Heart left ventricle (tissue), 16 donors: Measurements from ENCODE around the gene TPH2. TPM values are rescaled to one million over a fixed set of nuclear protein-coding genes. Genes with fewer than 3 reads are reported as not detected.

Source experiments
- ATAC-seq, 4 donors: fragments of 200-7000 bp; cut with Tn5 transposase; one replicate each; pipeline ENCODE4 v1.9.1; 2020 to 2022; ENCODE audit warnings: moderate library complexity in 4 of 4, mild to moderate bottlenecking in 3 of 4, moderate number of reproducible peaks in 1 of 4
- DNase-seq, 5 donors: peaks; one replicate each; pipeline ENCODE4 v3.0.0-alpha.2; 2020
- H3K27ac ChIP-seq, 12 donors: fragments of 200-600 bp; sonication (generic) in 4 of 12; one replicate each; pipeline versions ENCODE4 v1.5.0 to v1.8.0; 2016 to 2022; ENCODE audit warnings: mild to moderate bottlenecking in 2 of 12
- H3K27me3 ChIP-seq, 9 donors: fragments of 200-600 bp; sonication (generic) in 2 of 9; one replicate each; pipeline versions ENCODE4 v1.5.1 to v1.8.0; 2016 to 2022; ENCODE audit warnings: mild to moderate bottlenecking in 3 of 9
- H3K36me3 ChIP-seq, 9 donors: fragments of 200-600 bp; sonication (generic) in 2 of 9; one replicate each; pipeline versions ENCODE4 v1.5.0 to v1.8.0; 2018 to 2022; ENCODE audit warnings: mild to moderate bottlenecking in 2 of 9
- H3K4me1 ChIP-seq, 12 donors: fragments of 200-600 bp; sonication (generic) in 4 of 12; one replicate each; pipeline versions ENCODE4 v1.5.0 to v1.8.0; 2016 to 2022; ENCODE audit warnings: mild to moderate bottlenecking in 3 of 12
- H3K4me3 ChIP-seq, 12 donors: fragments of 200-600 bp; sonication (generic) in 4 of 12; one replicate each; pipeline versions ENCODE4 v1.5.0 to v1.8.0; 2017 to 2022; ENCODE audit warnings: mild to moderate bottlenecking in 9 of 12, moderate library complexity in 4 of 12
- H3K9me3 ChIP-seq, 12 donors: fragments of 200-600 bp; sonication (generic) in 4 of 12; one replicate each; pipeline versions ENCODE4 v1.5.0 to v1.8.0; 2016 to 2022; ENCODE audit warnings: mild to moderate bottlenecking in 1 of 12
- POLR2A ChIP-seq, 2 donors: fragments of 450-650 bp; IDR thresholded peaks; one replicate each; pipeline ENCODE4 v1.6.1; 2017; ENCODE audit warnings: antibody characterized with exemption in 2 of 2, mild to moderate bottlenecking in 2 of 2, moderate library complexity in 2 of 2
- WGBS, 4 donors: extraction: QIAGEN DNeasy Blood & Tissue Kit in 2 of 4; methylation state at CpG; one replicate each; pipeline versions ENCODE4 v1.1.5 to v1.1.7; 2013 to 2018; 5-methylcytosine and 5-hydroxymethylcytosine counted together
- intact Hi-C, 10 donors: fragments of 100-400 bp; cut with DNase I; formaldehyde crosslinking; loops; one replicate each; pipeline versions ENCODE4 v1.11.1 to v1.14.2; 2022
- polyA plus RNA-seq, 2 donors: library from polyadenylated mRNA; stranded (reverse); fragments of 200-250 nt; gene quantifications; one replicate each; pipeline ENCODE4 v1.2.3, GENCODE V29; 2013
- total RNA-seq, 9 donors: library from RNA; depleted of rRNA in 2 of 9; stranded (reverse); fragments of >200 nt in 2 of 9; fragmentation: NEBNext Ultra II Directional in 3 of 9; extraction: Animal tissue kit (Norgen Biotek cat#: 25700) in 3 of 9; gene quantifications; one replicate each; pipeline versions ENCODE4 v1.1.0 to v1.2.4, GENCODE V29; 2016 to 2023
- TF ChIP-seq, protein P1 (sequence below), 12 donors: fragments of 200-600 bp; sonication (generic) in 4 of 12; IDR thresholded peaks; one replicate each; pipeline versions ENCODE4 v1.5.0 to v1.8.0; 2018 to 2022; ENCODE audit warnings: antibody characterized with exemption in 12 of 12, mild to moderate bottlenecking in 5 of 12
- donor health status: ischemic (EF 13 %, LVEDD 7.1; RV severe dilation, severe dysfunction).
- donor health status: healthy with polysubstance abuse.
- donor health status: DM: no; HTN: yes; CAD: no.
- donor health status: DM: no; HTN: no; CAD: no.
- donor health status: ischemic (EF 25% LVEDD 6.9; RV normal size, moderate dysfunction).
- donor health status: ischemic (EF 25% LVEDD 5.7; RV mildly dilated, moderate dysfunction).
- donor health status: healthy.
- donor health status: DM: yes; HTN: yes; CAD: no.
- donor health status: ischemic (EF 35%, LVEDD 5.7; RV mildly dilated, moderate dysfunction).
- donor health status: nonischemic (EF 11% LVEDD 7.7; RV severe dilation, severe dysfunction).
- donor health status: DM: yes; HTN: yes; CAD: no.
- donor health status: PGD.
- donor health status: ischemic (EF 29% LVEDD 5.4; RV normal size, mild dysfunction).
- donor health status: nonischemic (EF 23%, LVEDD 6.1; RV moderate dilation, normal function).

The TPH2 gene
- total and polyA plus RNA-seq, 11 donors = 0.17 TPM; not detected in 10

GRCh38 chr12:72024613-72025012 lies 86.0 kb downstream of the TPH2 start:
- intact Hi-C loops = no loop called here
- 56 to 76% (median 61%) methylated on average over 5 of the region's 5 CpGs for WGBS, 4 donors
- H3K4me1 ChIP-seq = no peaks in the 10 kb centered on the region
- H3K27me3 ChIP-seq = peaks cover 0 to 12% (median 0%) of the 10 kb centered on the region in 9 donors
- no peak for ATAC-seq
- no peaks in the 10 kb centered on the region for H3K36me3 ChIP-seq
- no peak for TF ChIP-seq POLR2A (IDR thresholded peaks at IDR 0.05)
- TF ChIP-seq, protein P1, sequence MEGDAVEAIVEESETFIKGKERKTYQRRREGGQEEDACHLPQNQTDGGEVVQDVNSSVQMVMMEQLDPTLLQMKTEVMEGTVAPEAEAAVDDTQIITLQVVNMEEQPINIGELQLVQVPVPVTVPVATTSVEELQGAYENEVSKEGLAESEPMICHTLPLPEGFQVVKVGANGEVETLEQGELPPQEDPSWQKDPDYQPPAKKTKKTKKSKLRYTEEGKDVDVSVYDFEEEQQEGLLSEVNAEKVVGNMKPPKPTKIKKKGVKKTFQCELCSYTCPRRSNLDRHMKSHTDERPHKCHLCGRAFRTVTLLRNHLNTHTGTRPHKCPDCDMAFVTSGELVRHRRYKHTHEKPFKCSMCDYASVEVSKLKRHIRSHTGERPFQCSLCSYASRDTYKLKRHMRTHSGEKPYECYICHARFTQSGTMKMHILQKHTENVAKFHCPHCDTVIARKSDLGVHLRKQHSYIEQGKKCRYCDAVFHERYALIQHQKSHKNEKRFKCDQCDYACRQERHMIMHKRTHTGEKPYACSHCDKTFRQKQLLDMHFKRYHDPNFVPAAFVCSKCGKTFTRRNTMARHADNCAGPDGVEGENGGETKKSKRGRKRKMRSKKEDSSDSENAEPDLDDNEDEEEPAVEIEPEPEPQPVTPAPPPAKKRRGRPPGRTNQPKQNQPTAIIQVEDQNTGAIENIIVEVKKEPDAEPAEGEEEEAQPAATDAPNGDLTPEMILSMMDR (IDR thresholded peaks at IDR 0.05) = no peak
- no peak for DNase-seq
- no peak overlapping the region for H3K27ac ChIP-seq
- H3K9me3 ChIP-seq = no peaks in the 10 kb centered on the region
- H3K4me3 ChIP-seq = no peak overlapping the region

- no peaks in the 10 kb centered on the region for H3K36me3 ChIP-seq
- DNase-seq = no peak
- H3K27ac ChIP-seq = no peak overlapping the region
- 42 to 45% (median 44%) methylated on average over 1 of the region's 1 CpG for WGBS, 4 donors
- no peaks in the 10 kb centered on the region for H3K9me3 ChIP-seq
- peaks cover 0 to 5% (median 0%) of the 10 kb centered on the region in 9 donors for H3K27me3 ChIP-seq
- intact Hi-C loops = no loop called here
- no peak for ATAC-seq
- TF ChIP-seq, protein P1 (IDR thresholded peaks at IDR 0.05) = no peak
- TF ChIP-seq POLR2A (IDR thresholded peaks at IDR 0.05) = no peak
- no peaks in the 10 kb centered on the region for H3K4me1 ChIP-seq
- H3K4me3 ChIP-seq = no peak overlapping the region
Observed at GRCh38 chr12:72025524-72025923, 86.9 kb downstream of the TPH2 start.

DNA sequence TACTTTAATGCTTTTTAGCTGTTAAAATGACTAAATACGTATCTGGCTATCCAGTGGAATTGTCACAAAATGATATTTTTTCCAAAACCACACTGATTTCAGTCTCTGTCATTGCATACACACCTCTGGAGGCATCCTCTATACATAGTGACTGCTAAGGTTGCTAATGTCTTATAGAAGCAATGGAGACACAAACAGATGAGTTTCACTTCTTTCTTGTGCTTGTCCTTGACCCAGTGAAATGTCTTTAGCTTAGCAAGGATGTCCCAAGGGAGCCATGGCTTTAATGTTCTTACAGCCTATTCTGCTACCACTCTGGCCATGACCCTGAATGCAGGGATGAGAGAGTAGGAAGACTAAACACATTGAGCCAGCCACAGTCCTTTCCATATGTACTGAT lies 90.3 kb downstream of the TPH2 start:
- 87 to 92% (median 91%) methylated on average over 1 of the region's 1 CpG for WGBS, 4 donors
- intact Hi-C loops = no loop called here
- H3K27ac ChIP-seq = no peak overlapping the region
- H3K36me3 ChIP-seq = no peaks in the 10 kb centered on the region
- ATAC-seq = no peak
- no peak overlapping the region for H3K4me3 ChIP-seq
- H3K4me1 ChIP-seq = no peaks in the 10 kb centered on the region
- TF ChIP-seq POLR2A (IDR thresholded peaks at IDR 0.05) = no peak
- TF ChIP-seq, protein P1 (IDR thresholded peaks at IDR 0.05) = no peak
- DNase-seq = no peak
- H3K27me3 ChIP-seq = peaks cover 0 to 7% (median 0%) of the 10 kb centered on the region in 9 donors
- no peaks in the 10 kb centered on the region for H3K9me3 ChIP-seq

- intact Hi-C loops = no loop called here
- H3K4me3 ChIP-seq = no peak overlapping the region
- H3K27me3 ChIP-seq = peaks cover 0 to 7% (median 0%) of the 10 kb centered on the region in 9 donors
- TF ChIP-seq, protein P1 (IDR thresholded peaks at IDR 0.05) = no peak
- no peak for TF ChIP-seq POLR2A (IDR thresholded peaks at IDR 0.05)
- H3K36me3 ChIP-seq = no peaks in the 10 kb centered on the region
- ATAC-seq (no peak), DNase-seq (no peak)
- no peaks in the 10 kb centered on the region for H3K4me1 ChIP-seq
- H3K9me3 ChIP-seq = no peaks in the 10 kb centered on the region
- WGBS, 4 donors = 27 to 43% (median 31%) methylated on average over 2 of the region's 2 CpGs
- H3K27ac ChIP-seq = no peak overlapping the region
Observed at GRCh38 chr12:72030277-72030676, 91.6 kb downstream of the TPH2 start.
